HL-60 (cell line): ENCODE results near the gene PIEZO1.

ENCODE experiments used
- GABPA ChIP-seq: IDR thresholded peaks from 2 replicates; pipeline ENCODE4 v1.6.1; 2012; ENCODE audit warnings: low read depth
- POLR2AphosphoS5 ChIP-seq: IDR thresholded peaks from 2 replicates; pipeline ENCODE4 v1.6.1; 2012; ENCODE audit warnings: low read depth
- TF ChIP-seq, protein P1 (sequence below): IDR thresholded peaks from 2 replicates; pipeline ENCODE4 v1.6.1; 2012; ENCODE audit warnings: low read depth; ENCODE audit not compliant: insufficient replicate concordance
- TF ChIP-seq, protein P2 (sequence below): IDR thresholded peaks from one replicate; pipeline ENCODE4 v1.5.1; 2011; ENCODE audit warnings: low read length, control low read depth, inconsistent platforms; ENCODE audit not compliant: insufficient read depth

DNA sequence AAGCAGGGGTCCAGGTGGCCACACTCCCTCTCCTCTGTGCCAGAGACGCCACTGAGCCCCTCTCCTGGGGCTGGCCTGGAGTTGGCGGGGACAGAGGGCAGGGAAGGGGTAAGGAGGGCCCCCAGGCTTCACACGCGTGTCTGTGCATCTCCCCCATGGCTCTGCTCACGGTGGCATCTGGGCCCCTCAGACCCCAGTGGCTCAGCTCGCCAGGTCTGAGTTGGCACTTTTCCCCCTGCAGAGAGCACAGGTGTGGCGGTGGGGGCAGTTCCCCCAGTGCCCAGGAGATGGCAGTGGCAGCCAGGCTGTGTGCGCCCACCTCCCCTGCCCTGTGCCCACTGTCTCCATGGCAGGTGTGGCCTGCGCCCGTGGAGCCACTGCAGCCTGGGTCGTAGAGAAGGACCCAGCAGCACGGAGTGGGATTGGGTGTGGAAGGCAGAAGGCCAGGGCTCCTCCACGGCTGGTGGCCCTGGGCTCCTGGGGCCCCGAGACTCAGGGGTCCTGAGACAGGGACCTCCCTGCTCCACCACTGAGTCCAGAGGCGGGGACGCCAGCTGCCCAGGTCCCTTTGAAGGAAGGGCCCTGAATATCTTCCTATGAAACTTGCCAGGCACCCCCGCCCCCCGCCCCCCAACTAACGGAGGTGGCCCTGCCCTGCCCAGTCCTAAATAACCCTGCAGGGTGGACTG, 31.0 kb upstream of the PIEZO1 start:
- TF ChIP-seq, protein P1, sequence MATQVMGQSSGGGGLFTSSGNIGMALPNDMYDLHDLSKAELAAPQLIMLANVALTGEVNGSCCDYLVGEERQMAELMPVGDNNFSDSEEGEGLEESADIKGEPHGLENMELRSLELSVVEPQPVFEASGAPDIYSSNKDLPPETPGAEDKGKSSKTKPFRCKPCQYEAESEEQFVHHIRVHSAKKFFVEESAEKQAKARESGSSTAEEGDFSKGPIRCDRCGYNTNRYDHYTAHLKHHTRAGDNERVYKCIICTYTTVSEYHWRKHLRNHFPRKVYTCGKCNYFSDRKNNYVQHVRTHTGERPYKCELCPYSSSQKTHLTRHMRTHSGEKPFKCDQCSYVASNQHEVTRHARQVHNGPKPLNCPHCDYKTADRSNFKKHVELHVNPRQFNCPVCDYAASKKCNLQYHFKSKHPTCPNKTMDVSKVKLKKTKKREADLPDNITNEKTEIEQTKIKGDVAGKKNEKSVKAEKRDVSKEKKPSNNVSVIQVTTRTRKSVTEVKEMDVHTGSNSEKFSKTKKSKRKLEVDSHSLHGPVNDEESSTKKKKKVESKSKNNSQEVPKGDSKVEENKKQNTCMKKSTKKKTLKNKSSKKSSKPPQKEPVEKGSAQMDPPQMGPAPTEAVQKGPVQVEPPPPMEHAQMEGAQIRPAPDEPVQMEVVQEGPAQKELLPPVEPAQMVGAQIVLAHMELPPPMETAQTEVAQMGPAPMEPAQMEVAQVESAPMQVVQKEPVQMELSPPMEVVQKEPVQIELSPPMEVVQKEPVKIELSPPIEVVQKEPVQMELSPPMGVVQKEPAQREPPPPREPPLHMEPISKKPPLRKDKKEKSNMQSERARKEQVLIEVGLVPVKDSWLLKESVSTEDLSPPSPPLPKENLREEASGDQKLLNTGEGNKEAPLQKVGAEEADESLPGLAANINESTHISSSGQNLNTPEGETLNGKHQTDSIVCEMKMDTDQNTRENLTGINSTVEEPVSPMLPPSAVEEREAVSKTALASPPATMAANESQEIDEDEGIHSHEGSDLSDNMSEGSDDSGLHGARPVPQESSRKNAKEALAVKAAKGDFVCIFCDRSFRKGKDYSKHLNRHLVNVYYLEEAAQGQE: no peak
- TF ChIP-seq, protein P2, sequence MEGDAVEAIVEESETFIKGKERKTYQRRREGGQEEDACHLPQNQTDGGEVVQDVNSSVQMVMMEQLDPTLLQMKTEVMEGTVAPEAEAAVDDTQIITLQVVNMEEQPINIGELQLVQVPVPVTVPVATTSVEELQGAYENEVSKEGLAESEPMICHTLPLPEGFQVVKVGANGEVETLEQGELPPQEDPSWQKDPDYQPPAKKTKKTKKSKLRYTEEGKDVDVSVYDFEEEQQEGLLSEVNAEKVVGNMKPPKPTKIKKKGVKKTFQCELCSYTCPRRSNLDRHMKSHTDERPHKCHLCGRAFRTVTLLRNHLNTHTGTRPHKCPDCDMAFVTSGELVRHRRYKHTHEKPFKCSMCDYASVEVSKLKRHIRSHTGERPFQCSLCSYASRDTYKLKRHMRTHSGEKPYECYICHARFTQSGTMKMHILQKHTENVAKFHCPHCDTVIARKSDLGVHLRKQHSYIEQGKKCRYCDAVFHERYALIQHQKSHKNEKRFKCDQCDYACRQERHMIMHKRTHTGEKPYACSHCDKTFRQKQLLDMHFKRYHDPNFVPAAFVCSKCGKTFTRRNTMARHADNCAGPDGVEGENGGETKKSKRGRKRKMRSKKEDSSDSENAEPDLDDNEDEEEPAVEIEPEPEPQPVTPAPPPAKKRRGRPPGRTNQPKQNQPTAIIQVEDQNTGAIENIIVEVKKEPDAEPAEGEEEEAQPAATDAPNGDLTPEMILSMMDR: peak; percentile 35
- no peak for TF ChIP-seq POLR2AphosphoS5
- no peak for TF ChIP-seq GABPA
